Motor neuron (in vitro differentiated cells): Measurements from ENCODE around the gene KCNH3. TPM values are rescaled to one million over a fixed set of nuclear protein-coding genes. Genes with fewer than 3 reads are reported as not detected.

Experiments used
- ATAC-seq, 8 experiments: fragments of 200-7000 bp; cut with Tn5 transposase; replicated peaks in 6 of 8; 2 replicates each; pipeline ENCODE4 v1.8.0; 2021; ENCODE audit warnings: mild to moderate bottlenecking in 8 of 8, moderate library complexity in 8 of 8
- H3K27ac ChIP-seq, 2 donors: fragments of 250-450 bp; sonication (Bioruptor Pico); 2 replicates each; pipeline ENCODE4 v1.9.0; 2021; ENCODE audit warnings: antibody characterized with exemption in 2 of 2, mild to moderate bottlenecking in 2 of 2, moderate library complexity in 1 of 2
- H3K4me1 ChIP-seq, 2 donors: fragments of 250-450 bp; sonication (Bioruptor Pico); replicated peaks in 1 of 2; 2 replicates each; pipeline ENCODE4 v1.6.1; 2021; ENCODE audit warnings: antibody characterized with exemption in 2 of 2, mild to moderate bottlenecking in 2 of 2, moderate library complexity in 1 of 2
- H3K4me3 ChIP-seq, 5 donors: fragments of 250-450 bp; sonication (Bioruptor Pico); 2 replicates each; pipeline ENCODE4 v1.9.0; 2021; ENCODE audit warnings: antibody characterized with exemption in 5 of 5, mild to moderate bottlenecking in 5 of 5, moderate library complexity in 4 of 5
- WGBS, 10 experiments: fragments of 450-650 bp; shearing (Covaris generic); methylation state at CpG; one replicate each; pipeline ENCODE4 v1.0.0; 2022; 5-methylcytosine and 5-hydroxymethylcytosine counted together
- in situ Hi-C, 9 experiments: fragments of 400-800 bp; cut with MboI; loops; one replicate each; pipeline ENCODE4 v1.15.0; 2021; ENCODE audit warnings: low sequenced_read_pairs in 9 of 9, low pct_unique_long_range_greater_than_20kb in 2 of 9; ENCODE audit not compliant: unreplicated experiment in 9 of 9
- total RNA-seq, 8 experiments: library from RNA; unstranded; fragments of 300-600 nt; gene quantifications; 2 replicates each; pipeline versions ENCODE4 v1.2.3 to v1.2.4, GENCODE V29; 2022

KCNH3 gene
- total RNA-seq, 8 experiments from 2014 or later: 0.10 to 1.6 (median 1.0) TPM

DNA sequence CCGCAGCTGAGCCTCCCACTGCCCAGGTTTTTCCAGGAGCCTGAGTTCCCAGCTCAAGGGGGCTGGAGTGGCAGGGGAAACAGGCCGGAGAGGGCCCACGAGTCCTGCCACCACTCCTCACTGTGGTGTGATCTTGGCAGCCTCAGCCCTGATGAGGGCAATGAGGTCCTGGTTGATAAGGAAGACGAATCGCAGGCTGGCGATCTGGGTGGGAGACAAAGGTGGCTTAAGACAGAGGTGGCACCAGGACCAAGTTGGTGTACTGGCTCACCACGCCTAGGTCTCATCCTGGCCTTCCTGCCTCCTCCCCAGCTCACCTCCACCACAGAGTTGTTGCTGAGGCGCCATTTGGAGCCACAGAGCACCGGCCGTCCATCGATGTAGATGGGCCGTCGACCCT, 19.7 kb downstream of the KCNH3 start:
- Histone ChIP-seq H3K27ac (no peak overlapping the region), H3K4me3 (no peak overlapping the region), H3K4me1 (peaks cover 9 to 10% of the 10 kb centered on the region in 2 donors)
- 87 to 100% (median 93%) methylated on average over 1 to 7 of the region's 13 CpGs; no CpG with 5 or more reads in 5 of the 10 experiments for WGBS, 10 experiments
- ATAC-seq: no peak
- in situ Hi-C loops: no loop called here

DNA sequence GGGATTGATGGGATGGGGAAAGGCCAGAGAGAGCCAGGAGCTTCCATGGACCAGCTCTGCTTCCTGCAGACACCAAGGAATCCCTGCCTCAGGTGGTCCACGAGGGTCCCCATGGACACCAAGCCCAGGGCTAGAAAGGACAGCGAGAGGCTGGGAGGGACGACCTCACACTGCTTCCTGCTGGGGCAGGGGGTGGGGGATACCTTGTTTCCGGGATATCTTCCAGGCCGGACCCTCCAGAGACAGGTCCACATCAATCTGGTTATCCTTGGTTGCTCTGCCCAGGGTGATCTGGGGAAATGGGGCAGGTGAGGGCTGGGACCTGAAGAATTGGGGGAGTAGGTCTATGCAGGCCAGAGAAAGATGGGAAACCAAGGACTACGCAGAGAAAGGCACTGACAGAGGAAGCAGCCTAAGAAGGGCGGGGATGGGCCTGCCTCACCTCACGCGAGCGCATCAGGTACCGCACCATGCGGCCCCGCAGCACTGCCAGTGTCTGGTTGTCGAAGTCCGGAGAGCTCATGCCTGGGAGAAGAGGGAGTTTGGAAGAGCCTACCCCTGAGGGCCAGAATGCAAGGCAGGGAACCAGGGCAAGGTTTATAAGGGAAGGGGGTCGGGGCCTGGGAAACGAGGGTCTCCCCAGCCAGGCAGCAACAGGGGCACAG, 20.3 kb downstream of the KCNH3 start:
- Histone ChIP-seq H3K27ac (no peak overlapping the region), H3K4me1 (peaks cover 3 to 4% of the 10 kb centered on the region in 2 donors), H3K4me3 (no peak overlapping the region)
- no peak for ATAC-seq
- 67 to 100% (median 100%) methylated on average over 1 to 15 of the region's 17 CpGs; no CpG with 5 or more reads in 3 of the 10 experiments for WGBS, 10 experiments
- in situ Hi-C loops: no loop called here

DNA sequence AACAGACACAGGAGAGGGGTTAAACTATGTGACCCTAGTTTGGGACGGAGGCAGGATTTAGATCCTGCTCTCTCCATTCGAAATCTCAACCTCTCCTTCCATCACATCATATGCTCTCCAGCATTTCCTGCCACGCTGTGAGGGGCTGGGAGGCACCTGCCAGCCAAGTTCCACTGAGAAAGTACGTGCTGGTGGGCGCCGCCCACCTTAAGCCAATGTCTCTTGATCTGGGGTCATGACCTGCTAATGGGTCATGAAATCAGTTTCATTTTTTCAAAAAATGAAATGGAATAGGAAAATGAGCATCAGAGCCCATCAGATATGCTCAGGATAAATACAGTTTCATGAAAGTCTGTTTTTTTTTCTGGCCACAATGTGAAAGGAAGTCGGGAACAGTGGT, 21.9 kb downstream of the KCNH3 start:
- WGBS, 10 experiments: 66 to 100% (median 92%) methylated on average over 1 to 6 of the region's 7 CpGs; no CpG with 5 or more reads in 3 of the 10 experiments
- H3K4me3 ChIP-seq: no peak overlapping the region
- no peak for ATAC-seq
- no peak overlapping the region for H3K27ac ChIP-seq
- no peaks in the 10 kb centered on the region for H3K4me1 ChIP-seq
- in situ Hi-C loops: no loop called here

DNA sequence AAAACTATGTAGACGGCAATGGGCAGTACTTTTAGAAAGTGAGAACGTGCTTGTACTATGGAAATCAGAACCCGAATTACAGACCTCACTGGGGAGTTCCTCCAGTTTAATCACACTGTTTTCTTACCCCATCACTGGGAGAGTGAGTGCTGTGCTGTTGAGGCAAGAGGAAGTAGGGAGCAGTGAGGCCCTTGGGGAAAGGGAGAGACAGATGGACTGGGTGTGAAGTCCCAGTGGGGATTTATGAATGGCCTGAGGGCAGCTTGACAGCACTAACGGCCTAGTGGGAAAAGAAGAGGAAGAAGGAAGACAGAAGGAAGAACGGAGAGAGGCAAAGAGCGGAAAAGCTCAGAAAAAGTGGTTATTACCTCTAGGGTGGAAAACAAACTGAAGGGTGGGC, 23.4 kb downstream of the KCNH3 start:
- no peak for ATAC-seq
- Histone ChIP-seq H3K4me3 (no peak overlapping the region), H3K4me1 (peaks cover 5 to 6% of the 10 kb centered on the region in 2 donors), H3K27ac (no peak overlapping the region)
- 65 to 100% (median 92%) methylated on average over 2 to 6 of the region's 6 CpGs; no CpG with 5 or more reads in 1 of the 10 experiments for WGBS, 10 experiments
- in situ Hi-C loops: no loop called here

DNA sequence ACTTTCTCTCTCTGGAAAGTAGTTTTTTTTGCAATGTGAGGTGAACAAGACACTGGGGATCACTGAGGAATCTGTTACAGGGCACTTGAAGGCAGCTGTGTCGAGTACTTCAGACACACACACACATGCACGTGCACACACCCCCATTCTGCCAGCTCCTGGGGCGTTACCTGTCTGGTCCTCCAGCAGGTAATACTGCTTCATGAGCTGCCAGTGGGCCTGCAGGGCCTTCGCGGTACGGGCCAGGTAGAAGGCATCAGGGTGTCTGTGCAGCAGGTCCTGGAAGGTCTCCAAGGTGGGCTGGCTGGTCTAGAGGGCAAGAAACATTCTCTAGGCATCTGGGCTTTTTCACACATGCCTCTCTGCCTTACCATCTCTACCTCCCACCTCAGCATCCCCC, 24.0 kb downstream of the KCNH3 start:
- in situ Hi-C loops: no loop called here
- no peak overlapping the region for H3K4me3 ChIP-seq
- 100% methylated on average over 1 to 5 of the region's 6 CpGs; no CpG with 5 or more reads in 7 of the 10 experiments for WGBS, 10 experiments
- H3K27ac ChIP-seq: no peak overlapping the region
- no peak for ATAC-seq
- peaks cover 5 to 6% of the 10 kb centered on the region in 2 donors for H3K4me1 ChIP-seq

DNA sequence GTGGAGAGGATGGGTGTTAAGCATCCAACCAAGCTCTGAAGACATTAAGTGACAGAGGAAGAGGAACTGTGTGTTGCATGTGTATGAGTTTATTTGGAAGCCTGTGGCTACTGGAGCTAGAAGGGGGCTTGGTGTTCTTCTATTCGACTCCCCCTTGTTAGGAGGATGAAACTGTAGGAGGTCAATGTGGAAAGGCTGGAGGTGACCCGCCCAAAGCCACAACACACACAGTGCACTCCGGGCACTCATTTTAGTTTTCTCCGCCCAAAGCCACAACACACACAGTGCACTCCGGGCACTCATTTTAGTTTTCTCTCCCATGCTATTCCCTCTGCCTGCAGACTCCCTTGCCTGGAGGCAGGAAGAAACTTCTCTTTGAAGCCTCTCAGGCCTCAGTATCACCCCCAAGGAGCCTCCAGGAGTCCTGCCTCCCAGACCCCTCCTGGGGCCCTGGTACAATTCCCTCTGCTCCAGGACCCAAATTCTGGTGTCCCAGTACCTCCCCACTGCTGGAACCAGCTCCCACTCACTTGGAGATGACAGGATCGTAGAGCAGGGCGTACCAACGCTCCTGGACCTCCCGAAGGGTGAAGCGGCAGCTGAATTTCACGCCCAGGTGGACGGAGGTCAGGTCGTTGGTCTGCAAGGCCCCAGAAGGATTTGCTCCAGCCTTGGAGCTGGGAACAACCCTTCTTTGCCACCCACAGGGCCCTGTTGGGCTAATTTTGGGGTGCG, 25.3 kb downstream of the KCNH3 start:
- peak in 1 of 8 experiments; percentile 9 for ATAC-seq
- WGBS, 10 experiments: 50 to 100% (median 99%) methylated on average over 1 to 8 of the region's 14 CpGs; no CpG with 5 or more reads in 4 of the 10 experiments
- in situ Hi-C loops: no loop called here
- Histone ChIP-seq H3K27ac (no peak overlapping the region), H3K4me3 (no peak overlapping the region), H3K4me1 (peaks cover 6% of the 10 kb centered on the region in 2 donors)

DNA sequence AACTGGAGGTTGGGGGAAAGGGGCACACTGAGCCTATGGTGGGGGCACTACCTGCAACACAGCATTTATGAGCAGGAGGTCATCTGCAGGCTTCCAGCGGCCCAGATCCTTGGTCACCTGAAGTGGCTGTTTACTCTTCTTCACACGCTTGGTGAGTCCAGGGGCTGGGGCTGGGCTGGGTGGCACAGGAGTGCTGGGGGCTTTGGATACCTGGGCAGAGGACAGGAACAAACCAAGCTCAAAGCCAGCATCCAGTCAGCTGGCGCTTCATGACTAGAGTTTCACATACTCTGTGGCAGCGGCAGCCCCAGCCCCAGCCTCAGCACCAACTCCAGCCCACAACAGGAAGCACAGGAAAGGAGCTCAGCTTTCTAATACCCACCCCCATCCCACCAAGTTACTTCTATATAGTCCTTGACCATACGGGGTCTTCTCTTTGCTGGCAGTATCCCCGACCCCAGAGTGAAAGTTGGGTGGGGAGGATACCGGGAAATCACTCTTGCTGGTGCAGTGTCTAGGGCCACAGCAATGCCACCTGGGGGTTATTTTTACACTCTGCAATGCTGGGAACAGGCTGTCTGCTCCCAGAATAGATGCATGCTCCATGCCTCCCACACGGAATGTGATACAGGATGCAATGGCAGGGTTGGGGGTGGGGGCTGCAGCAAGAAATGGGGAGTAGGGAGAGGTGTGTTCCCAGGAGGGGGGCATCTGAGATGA, 26.0 kb downstream of the KCNH3 start:
- no peak for ATAC-seq
- in situ Hi-C loops: no loop called here
- 100% methylated on average over 1 of the region's 8 CpGs; no CpG with 5 or more reads in 9 of the 10 experiments for WGBS, 10 experiments
- Histone ChIP-seq H3K4me3 (no peak overlapping the region), H3K4me1 (peaks cover 8% of the 10 kb centered on the region in 2 donors), H3K27ac (no peak overlapping the region)

DNA sequence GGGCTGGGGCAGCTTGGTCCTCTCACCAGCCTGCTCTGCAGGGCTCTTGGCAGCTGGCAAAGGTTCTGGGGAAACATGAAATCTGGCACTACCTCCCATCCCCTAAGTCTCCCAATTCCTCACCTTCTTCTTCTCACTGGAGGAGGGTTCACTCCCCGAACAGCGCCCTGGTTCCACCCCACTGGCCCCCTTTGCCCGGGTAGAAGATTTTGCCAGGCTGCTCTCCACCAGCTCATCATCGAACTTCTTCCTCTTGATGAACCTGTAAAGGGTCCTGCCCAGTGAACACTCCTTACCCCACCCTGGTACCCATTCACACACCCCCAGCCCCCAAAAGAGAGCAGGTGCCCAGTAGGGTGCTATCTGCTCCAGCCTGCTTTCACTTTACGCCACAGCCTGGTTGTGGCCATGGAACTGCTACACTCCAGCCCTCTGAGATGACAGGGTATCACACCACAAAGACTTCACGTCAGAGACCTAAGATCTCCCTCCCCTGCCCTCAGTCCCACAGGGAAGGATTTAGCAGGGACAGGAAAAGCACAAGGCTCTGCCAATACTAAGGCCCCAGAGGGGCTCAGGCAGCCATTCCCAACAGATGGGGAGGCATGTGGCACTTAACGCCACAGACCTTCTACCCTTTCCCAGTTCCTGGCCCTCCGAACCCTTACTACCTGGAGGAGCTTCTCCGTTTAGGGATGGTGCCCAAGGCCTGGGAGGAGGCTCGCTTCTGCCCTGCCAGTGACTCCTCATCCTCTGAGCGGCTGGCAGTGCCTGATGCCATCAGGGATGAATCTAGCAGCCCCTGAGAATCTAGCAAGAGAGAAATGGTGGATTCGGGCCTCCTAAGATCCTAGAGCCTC, 26.8 kb downstream of the KCNH3 start:
- Histone ChIP-seq H3K4me3 (no peak overlapping the region), H3K4me1 (peaks cover 8% of the 10 kb centered on the region in 2 donors), H3K27ac (no peak overlapping the region)
- no peak for ATAC-seq
- whole genome bisulfite sequencing, 10 experiments: 83 to 100% (median 93%) methylated on average over 1 to 5 of the region's 12 CpGs; no CpG with 5 or more reads in 7 of the 10 experiments
- in situ Hi-C loops: no loop called here

DNA sequence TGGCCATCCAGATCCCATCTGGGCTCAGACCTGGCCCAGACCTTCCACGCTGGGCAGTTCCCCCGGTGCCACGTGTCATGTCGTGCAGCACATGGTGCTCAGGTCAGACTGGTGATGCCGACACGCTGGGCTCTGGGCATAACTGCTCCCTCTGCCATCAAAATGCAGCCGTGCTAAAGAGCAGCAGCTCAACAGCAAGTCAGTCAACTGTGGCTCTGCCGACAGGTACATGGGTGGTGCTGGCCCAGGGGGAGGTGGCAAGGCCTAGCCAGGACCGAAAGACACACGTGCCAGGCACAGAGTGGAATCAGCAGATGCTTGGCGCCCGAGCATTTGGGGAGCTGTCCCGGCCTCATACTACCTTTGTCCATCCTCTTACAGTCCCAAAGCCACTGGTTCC, 27.5 kb downstream of the KCNH3 start:
- no peak for ATAC-seq
- no peak overlapping the region for H3K4me3 ChIP-seq
- no peak overlapping the region for H3K27ac ChIP-seq
- 83 to 100% (median 100%) methylated on average over 1 to 4 of the region's 13 CpGs; no CpG with 5 or more reads in 5 of the 10 experiments for WGBS, 10 experiments
- H3K4me1 ChIP-seq: peaks cover 8% of the 10 kb centered on the region in 2 donors
- in situ Hi-C loops: no loop called here

DNA sequence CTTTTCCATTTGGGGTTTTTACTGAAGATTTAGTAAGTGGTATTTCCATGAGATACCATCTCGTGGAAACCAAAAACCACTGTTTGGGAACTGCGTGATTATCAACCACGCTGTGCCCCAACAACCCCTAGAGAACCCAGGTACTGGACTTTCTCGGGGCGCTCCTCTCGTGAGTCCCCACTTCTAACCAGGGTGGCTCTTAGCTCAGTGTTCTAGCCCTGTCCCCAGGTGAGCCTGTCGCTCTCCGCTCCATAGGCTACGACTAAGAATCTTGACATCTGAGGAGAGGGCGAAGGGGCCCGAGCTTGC, 28.4 kb downstream of the KCNH3 start:
- ATAC-seq: peak in 2 of 8 experiments; percentile 2 to 3
- in situ Hi-C loops: no loop called here
- H3K4me1 ChIP-seq: peaks cover 8% of the 10 kb centered on the region in 2 donors
- H3K4me3 ChIP-seq: peak overlapping the region; percentile 65 to 91 (median 88)
- peak overlapping the region; percentile 88 to 95 for H3K27ac ChIP-seq
- WGBS, 10 experiments: 0 to 60% (median 5%) methylated on average over 1 to 7 of the region's 11 CpGs; no CpG with 5 or more reads in 4 of the 10 experiments

DNA sequence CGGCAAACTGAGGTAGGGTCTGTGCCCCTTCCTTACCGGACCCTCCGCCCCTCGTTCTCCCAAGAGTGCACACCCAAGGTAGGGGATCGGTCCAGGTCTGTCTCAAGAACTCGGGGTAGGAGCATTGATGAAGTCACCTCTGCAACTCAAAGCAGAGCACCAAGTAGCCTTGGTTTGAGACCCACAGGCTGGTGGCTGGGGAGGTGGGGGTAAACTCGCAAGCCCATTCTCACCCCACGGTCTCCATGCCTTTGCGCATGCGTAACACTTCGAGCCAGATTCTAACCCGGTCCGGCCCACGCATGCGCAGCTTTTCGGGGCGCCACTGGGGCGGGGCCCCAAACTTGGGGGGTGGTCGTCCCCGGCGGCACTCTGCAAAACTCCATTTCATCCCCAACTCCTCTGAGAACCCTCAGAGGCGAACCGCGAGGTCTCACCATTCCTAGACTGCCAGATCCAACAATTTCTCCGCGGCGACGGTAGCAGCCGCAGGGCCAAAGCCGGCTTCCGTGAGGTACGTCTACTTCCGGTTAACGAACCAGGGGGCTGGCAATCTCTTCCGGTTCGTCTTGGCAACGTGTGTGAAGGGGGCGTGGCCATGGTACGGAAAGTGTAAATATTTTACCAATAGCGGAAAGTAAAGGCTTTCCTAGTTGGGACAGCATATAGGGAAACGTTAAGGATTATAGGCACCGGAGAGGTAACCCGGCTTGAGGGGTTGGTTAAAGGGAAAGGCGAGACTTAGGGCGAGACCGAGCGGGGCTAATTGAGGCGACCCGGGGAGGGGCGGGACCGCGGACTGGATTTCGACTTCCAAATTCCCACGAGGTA, 29.0 kb downstream of the KCNH3 start, which contains the start of gene MCRS1:
TSS of gene MCRS1 (minus strand) at position 532 of the 831 bp plus-strand sequence. CDS start 1,411 bp downstream, outside the sequence.
- H3K4me1 ChIP-seq: peaks cover 8% of the 10 kb centered on the region in 2 donors
- peak within 1 kb of the TSS; percentile 65 to 91 (median 88) for H3K4me3 ChIP-seq
- in situ Hi-C loops: no loop called here
- H3K27ac ChIP-seq: peak within 1 kb of the TSS; percentile 88 to 95
- WGBS, 10 experiments: 0 to 7% (median 0%) methylated on average over 1 to 34 of the region's 54 CpGs; no CpG with 5 or more reads in 2 of the 10 experiments
- peak; percentile 85 to 95 (median 93) for ATAC-seq
